Breast epithelium (tissue), 3 donors: Measurements from ENCODE around the gene ARHGAP31.

ENCODE experiments used
- CTCF ChIP-seq, 3 donors: fragments of 450-650 bp; IDR thresholded peaks; one replicate each; pipeline ENCODE4 v1.5.1; 2016 to 2017; ENCODE audit warnings: antibody characterized with exemption in 3 of 3, mild to moderate bottlenecking in 3 of 3, moderate library complexity in 3 of 3
- POLR2A ChIP-seq: fragments of 450-650 bp; IDR thresholded peaks from one replicate; pipeline ENCODE4 v1.6.1; 2016; ENCODE audit warnings: antibody characterized with exemption, mild to moderate bottlenecking, moderate library complexity
- POLR2AphosphoS5 ChIP-seq, 3 donors: sonication (generic); formaldehyde crosslinking; IDR thresholded peaks; one replicate each; pipeline ENCODE4 v1.6.1; 2017; ENCODE audit warnings: antibody characterized with exemption in 3 of 3

DNA sequence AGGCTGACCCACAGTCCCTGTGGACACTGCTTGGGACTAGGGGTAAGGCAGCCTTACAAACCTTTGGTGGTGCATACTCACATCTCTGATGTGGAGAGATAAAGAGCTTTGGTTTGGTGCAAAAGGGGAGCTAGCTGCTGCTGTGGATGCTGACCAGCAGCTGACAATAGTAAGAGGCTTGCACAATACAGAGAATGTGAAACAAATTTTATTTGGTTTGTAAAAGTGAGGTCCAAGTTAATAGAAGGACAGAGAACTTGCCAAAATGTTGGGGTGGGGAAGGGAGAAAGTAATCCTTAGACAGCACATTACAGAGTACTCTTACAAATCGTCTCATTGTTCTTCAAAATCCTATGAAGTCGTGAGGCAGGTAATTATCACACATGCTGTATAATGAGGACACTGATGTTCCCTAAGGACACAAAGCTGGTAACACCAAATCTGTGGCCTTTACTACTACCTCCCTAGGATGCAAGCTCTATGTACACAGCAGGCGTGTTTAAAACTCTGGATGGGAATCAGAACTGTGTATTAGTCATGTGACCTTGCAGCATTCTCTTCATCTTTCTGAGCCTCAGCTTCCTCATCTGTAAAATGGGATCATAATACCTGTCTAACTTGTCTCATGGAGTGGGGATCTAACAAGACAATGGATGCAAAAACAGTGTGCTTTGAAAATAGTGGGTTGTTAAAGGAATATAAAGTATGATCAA is 21.6 kb downstream of the ARHGAP31 start:
- no peak for TF ChIP-seq CTCF (IDR thresholded peaks at IDR 0.05)
- no peak for TF ChIP-seq POLR2AphosphoS5 (IDR thresholded peaks at IDR 0.05)
- no peak for TF ChIP-seq POLR2A
